ENCODE data around the gene GRIK3.

GRIK3 gene

DNA sequence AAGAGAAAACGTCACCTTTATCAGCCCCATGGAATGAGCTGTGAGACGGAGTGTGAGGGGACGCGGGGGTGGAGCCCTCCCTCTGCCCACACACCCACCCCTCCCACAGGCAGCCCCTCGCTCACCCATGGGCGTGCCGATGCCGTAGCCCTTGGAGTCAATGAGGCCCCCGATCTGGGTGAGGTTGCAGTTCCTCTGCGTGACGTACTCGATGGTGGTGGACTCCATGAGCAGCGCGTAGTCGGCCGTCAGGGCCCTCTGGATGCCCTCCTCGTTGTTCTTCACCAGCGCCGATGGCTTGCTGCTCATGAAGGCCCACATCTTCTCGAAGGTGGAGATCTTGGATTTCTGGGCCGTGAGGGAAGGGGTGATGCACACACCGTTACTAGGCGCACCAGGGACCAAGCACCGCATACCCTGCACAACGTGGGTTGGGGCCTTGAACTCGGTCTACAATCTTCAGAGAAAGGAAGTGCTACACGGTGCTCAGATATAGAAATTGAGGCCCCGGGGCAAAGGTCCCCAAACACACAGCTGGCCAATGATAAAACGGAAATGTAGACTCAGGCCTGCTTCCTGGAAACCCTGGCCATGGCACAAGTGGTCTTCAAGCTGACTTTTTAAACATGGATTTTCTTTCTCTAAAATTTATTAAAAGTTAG is 228.2 kb downstream of the GRIK3 start:
- no peak overlapping the region for H3K4me3 ChIP-seq (ENCODE audit: insufficient read length, low read depth)
- no peaks in the 10 kb centered on the region for H3K27me3 ChIP-seq (ENCODE audit: insufficient read depth, insufficient read length)
- H3K9me3 ChIP-seq (ENCODE audit: insufficient read depth, low read length), result no peaks in the 10 kb centered on the region
- peaks cover 17% of the 10 kb centered on the region for H3K4me1 ChIP-seq (ENCODE audit: insufficient read depth, insufficient read length)
- no peak for TF ChIP-seq ZNF274 (IDR thresholded peaks at IDR 0.05; ENCODE audit: low read depth, low read length)
- no peak for TF ChIP-seq YY1 (IDR thresholded peaks at IDR 0.05; ENCODE audit: insufficient read depth, insufficient read length)
- TF ChIP-seq SUZ12 (IDR thresholded peaks at IDR 0.05; ENCODE audit: extremely low read depth, insufficient read depth, insufficient read length), result no peak
- no peak overlapping the region for H3K9ac ChIP-seq (ENCODE audit: insufficient read length, low read depth)
- DNase-seq (ENCODE audit: low read depth, low spot score), result no peak
- no peaks in the 10 kb centered on the region for H3K36me3 ChIP-seq (ENCODE audit: insufficient read depth, insufficient read length, low read length)

DNA sequence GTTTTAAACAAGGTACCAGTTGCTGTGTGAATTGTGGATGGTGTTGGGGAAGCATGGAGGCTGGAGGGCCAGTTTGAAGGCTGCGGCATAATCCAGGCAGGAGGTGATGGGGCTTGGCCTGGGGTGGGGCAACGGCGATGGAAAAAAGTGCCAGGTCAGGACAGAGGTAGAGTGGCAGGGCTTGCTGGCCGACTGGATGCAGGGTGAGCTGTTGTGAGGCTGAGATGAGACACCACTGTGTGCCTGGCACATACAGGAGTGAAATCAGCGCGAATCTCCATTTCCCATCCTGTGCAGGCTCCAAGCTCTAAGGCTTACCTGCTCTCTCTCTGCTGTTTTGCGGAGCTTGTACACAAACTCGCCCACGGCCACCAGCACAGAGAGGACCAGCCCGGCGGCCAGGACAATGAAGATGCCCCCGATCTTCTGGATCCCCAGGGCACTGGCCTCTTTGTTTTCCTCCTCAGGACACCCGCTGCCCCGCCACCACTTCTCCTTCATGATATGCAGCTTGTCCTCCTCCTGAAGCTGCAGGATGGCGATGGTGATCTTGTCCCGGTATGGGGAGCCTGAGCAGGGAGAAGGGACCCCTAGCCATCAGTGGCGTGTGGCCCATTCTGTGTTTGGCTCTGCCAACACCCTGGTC is 229.5 kb downstream of the GRIK3 start:
- TF ChIP-seq ZNF274 (IDR thresholded peaks at IDR 0.05; ENCODE audit: low read depth, low read length) (no peak), YY1 (IDR thresholded peaks at IDR 0.05; ENCODE audit: insufficient read depth, insufficient read length) (no peak), SUZ12 (IDR thresholded peaks at IDR 0.05; ENCODE audit: extremely low read depth, insufficient read depth, insufficient read length) (no peak)
- Histone ChIP-seq H3K4me1 (ENCODE audit: insufficient read depth, insufficient read length) (peaks cover 14% of the 10 kb centered on the region), H3K9me3 (ENCODE audit: insufficient read depth, low read length) (no peaks in the 10 kb centered on the region), H3K27me3 (ENCODE audit: insufficient read depth, insufficient read length) (no peaks in the 10 kb centered on the region), H3K9ac (ENCODE audit: insufficient read length, low read depth) (no peak overlapping the region), H3K4me3 (ENCODE audit: insufficient read length, low read depth) (no peak overlapping the region), H3K36me3 (ENCODE audit: insufficient read depth, insufficient read length, low read length) (no peaks in the 10 kb centered on the region)
- no peak for DNase-seq (ENCODE audit: low read depth, low spot score)

DNA sequence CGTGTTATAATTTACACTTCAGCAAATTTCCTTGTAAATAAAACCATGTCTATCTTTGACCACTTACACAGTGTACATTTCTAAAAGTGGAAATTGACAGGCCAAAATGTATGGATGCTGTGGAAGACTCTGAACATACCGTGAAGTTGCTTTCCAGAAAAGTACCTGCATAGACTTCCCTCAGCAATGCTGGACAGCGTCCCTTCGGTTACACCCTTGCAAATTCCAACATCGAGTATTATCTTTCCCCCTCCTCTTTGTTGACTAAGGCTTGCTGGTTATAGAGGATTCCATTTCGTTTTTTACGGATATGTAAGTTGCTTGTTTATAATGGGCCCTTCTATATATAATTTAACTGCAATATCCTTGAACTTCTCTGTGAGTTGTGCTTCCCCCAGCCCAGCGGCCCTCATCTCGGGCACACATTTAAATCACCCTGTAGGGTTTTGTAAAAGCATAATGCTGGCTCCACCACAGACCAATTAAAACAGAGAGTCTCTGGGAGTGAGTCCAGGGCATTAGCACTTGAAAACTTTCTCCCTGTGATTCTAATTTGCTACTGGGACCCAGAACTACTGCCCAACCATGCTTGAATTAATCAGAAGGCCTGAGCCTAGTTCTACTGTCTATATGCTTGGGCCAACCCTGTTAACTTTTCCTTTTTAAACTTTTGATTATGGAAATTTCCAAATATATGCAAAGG is 230.3 kb downstream of the GRIK3 start:
- H3K27me3 ChIP-seq (ENCODE audit: insufficient read depth, insufficient read length), result no peaks in the 10 kb centered on the region
- H3K9ac ChIP-seq (ENCODE audit: insufficient read length, low read depth), result no peak overlapping the region
- no peaks in the 10 kb centered on the region for H3K36me3 ChIP-seq (ENCODE audit: insufficient read depth, insufficient read length, low read length)
- DNase-seq (ENCODE audit: low read depth, low spot score), result peak; percentile 71
- H3K9me3 ChIP-seq (ENCODE audit: insufficient read depth, low read length), result no peaks in the 10 kb centered on the region
- TF ChIP-seq YY1 (IDR thresholded peaks at IDR 0.05; ENCODE audit: insufficient read depth, insufficient read length), result no peak
- peaks cover 14% of the 10 kb centered on the region for H3K4me1 ChIP-seq (ENCODE audit: insufficient read depth, insufficient read length)
- no peak overlapping the region for H3K4me3 ChIP-seq (ENCODE audit: insufficient read length, low read depth)

DNA sequence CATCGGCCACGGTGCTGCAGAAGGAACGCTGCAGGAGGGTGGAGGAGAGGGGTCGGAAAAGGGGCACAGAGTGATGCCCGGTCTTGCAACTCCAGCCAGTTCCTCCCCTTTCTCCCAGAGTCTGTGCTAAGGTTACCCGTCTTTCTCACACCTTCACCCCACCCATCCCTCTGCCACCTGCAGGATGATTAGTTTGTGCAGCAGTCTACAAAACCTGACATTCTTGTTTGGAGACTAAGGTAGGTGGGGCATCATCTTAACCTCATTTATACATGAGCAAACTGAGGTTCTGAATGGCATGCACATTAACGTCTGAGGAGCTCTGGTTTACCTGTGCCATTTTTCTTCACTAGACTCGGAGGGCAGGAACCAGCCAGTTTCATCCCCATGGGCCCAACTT is 232.3 kb downstream of the GRIK3 start:
- peaks cover 16% of the 10 kb centered on the region for H3K4me1 ChIP-seq (ENCODE audit: insufficient read depth, insufficient read length)
- H3K9me3 ChIP-seq (ENCODE audit: insufficient read depth, low read length), result no peaks in the 10 kb centered on the region
- no peaks in the 10 kb centered on the region for H3K36me3 ChIP-seq (ENCODE audit: insufficient read depth, insufficient read length, low read length)
- TF ChIP-seq ZNF274 (IDR thresholded peaks at IDR 0.05; ENCODE audit: low read depth, low read length), result no peak
- no peak for TF ChIP-seq SUZ12 (IDR thresholded peaks at IDR 0.05; ENCODE audit: extremely low read depth, insufficient read depth, insufficient read length)
- no peak for TF ChIP-seq YY1 (IDR thresholded peaks at IDR 0.05; ENCODE audit: insufficient read depth, insufficient read length)
- no peak overlapping the region for H3K4me3 ChIP-seq (ENCODE audit: insufficient read length, low read depth)
- no peak overlapping the region for H3K9ac ChIP-seq (ENCODE audit: insufficient read length, low read depth)
- H3K27me3 ChIP-seq (ENCODE audit: insufficient read depth, insufficient read length), result no peaks in the 10 kb centered on the region
- DNase-seq (ENCODE audit: low read depth, low spot score), result no peak

DNA sequence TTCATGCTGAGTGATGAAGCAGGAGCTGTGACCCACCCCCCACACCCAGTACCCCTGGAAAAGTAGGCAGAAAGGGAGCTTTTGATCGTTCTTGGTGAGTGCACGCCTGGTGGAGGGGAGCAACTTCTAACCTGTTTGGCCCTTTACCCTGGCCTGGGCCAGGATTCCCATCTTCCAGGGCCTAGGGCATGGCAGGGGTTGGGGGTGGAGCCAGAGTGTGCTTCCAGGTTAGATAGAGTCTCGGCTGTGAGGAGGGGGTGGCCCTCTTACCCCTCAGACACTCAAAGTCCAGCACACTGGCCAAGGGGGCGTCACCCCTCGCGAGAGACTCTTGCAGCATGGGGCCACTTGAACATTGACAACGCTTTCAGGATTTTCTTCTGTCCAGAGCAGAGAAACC is 236.6 kb downstream of the GRIK3 start:
- H3K27me3 ChIP-seq (ENCODE audit: insufficient read depth, insufficient read length), result no peaks in the 10 kb centered on the region
- H3K4me1 ChIP-seq (ENCODE audit: insufficient read depth, insufficient read length), result peaks cover 3% of the 10 kb centered on the region
- H3K36me3 ChIP-seq (ENCODE audit: insufficient read depth, insufficient read length, low read length), result no peaks in the 10 kb centered on the region
- TF ChIP-seq SUZ12 (IDR thresholded peaks at IDR 0.05; ENCODE audit: extremely low read depth, insufficient read depth, insufficient read length) (no peak), ZNF274 (IDR thresholded peaks at IDR 0.05; ENCODE audit: low read depth, low read length) (no peak), YY1 (IDR thresholded peaks at IDR 0.05; ENCODE audit: insufficient read depth, insufficient read length) (no peak)
- no peaks in the 10 kb centered on the region for H3K9me3 ChIP-seq (ENCODE audit: insufficient read depth, low read length)
- H3K4me3 ChIP-seq (ENCODE audit: insufficient read length, low read depth), result no peak overlapping the region
- H3K9ac ChIP-seq (ENCODE audit: insufficient read length, low read depth), result no peak overlapping the region
- no peak for DNase-seq (ENCODE audit: low read depth, low spot score)

DNA sequence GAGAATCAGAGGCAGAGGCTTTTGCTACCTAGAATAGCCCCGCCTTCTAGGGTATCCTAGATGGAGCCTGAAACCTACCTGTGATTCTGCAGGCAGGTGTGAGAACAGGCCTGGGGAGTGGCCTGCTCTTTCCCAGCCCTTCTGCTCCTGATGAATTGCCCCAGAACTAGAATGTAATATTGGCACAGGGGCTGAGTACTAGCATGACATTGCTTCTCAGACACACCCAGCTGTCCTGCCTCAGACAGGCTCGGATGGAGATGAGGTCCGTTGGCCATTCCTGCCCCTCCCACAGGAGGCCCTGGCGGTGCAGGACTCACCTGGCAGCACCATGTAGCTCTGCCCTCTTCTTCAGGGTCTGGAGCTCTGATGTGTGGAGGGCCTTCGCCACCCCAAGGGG is 237.6 kb downstream of the GRIK3 start:
- Histone ChIP-seq H3K9me3 (ENCODE audit: insufficient read depth, low read length) (no peaks in the 10 kb centered on the region), H3K36me3 (ENCODE audit: insufficient read depth, insufficient read length, low read length) (no peaks in the 10 kb centered on the region), H3K9ac (ENCODE audit: insufficient read length, low read depth) (no peak overlapping the region), H3K27me3 (ENCODE audit: insufficient read depth, insufficient read length) (no peaks in the 10 kb centered on the region), H3K4me3 (ENCODE audit: insufficient read length, low read depth) (no peak overlapping the region), H3K4me1 (ENCODE audit: insufficient read depth, insufficient read length) (peaks cover 3% of the 10 kb centered on the region)
- TF ChIP-seq YY1 (IDR thresholded peaks at IDR 0.05; ENCODE audit: insufficient read depth, insufficient read length), result no peak
- no peak for TF ChIP-seq ZNF274 (IDR thresholded peaks at IDR 0.05; ENCODE audit: low read depth, low read length)
- TF ChIP-seq SUZ12 (IDR thresholded peaks at IDR 0.05; ENCODE audit: extremely low read depth, insufficient read depth, insufficient read length), result no peak
- no peak for DNase-seq (ENCODE audit: low read depth, low spot score)

GRCh38 chr1:36796106-36796590 is 238.2 kb downstream of the GRIK3 start:
- no peaks in the 10 kb centered on the region for H3K9me3 ChIP-seq (ENCODE audit: insufficient read depth, low read length)
- H3K36me3 ChIP-seq (ENCODE audit: insufficient read depth, insufficient read length, low read length), result no peaks in the 10 kb centered on the region
- TF ChIP-seq SUZ12 (IDR thresholded peaks at IDR 0.05; ENCODE audit: extremely low read depth, insufficient read depth, insufficient read length) (no peak), ZNF274 (IDR thresholded peaks at IDR 0.05; ENCODE audit: low read depth, low read length) (no peak), YY1 (IDR thresholded peaks at IDR 0.05; ENCODE audit: insufficient read depth, insufficient read length) (no peak)
- peaks cover 3% of the 10 kb centered on the region for H3K4me1 ChIP-seq (ENCODE audit: insufficient read depth, insufficient read length)
- no peaks in the 10 kb centered on the region for H3K27me3 ChIP-seq (ENCODE audit: insufficient read depth, insufficient read length)
- no peak overlapping the region for H3K9ac ChIP-seq (ENCODE audit: insufficient read length, low read depth)
- no peak for DNase-seq (ENCODE audit: low read depth, low spot score)
- H3K4me3 ChIP-seq (ENCODE audit: insufficient read length, low read depth), result no peak overlapping the region

All from NT2/D1 (cell line).